ENCODE results near the gene BTBD18.
A peak's percentile ranks its signal among the peaks of the same experiment; 100 is the strongest.

Gene BTBD18

DNA sequence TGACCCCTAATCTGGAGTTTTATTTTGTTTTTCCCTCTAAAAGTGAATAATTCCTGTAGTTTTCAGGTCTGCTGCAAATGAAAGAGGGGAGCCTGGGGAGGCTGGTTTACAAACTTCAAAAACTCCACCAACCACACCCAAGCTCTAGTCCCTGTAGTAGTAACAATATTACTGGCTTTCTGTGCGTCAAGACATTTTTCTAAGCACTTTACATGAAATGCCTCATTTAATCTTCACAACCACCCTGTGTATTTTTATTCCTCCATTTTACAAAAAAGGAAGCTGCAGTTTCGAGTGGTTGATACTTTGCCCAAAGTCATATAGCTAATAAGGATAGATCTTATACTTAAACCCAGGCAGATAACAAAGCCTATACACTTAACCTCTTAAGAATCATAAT lies 33.5 kb upstream of the BTBD18 start:
- no peak overlapping the region for H3K4ac ChIP-seq (ENCODE audit: low read depth in 1 of 2, low read length in 2 of 2)
- H3K4me2 ChIP-seq (ENCODE audit: low read length, poor library complexity, severe bottlenecking) = no peak overlapping the region
- whole genome bisulfite sequencing = 91% methylated on average over 1 of the region's 2 CpGs
- no peak overlapping the region for H4K8ac ChIP-seq (ENCODE audit: low read length)
- H3K4me3 ChIP-seq (ENCODE audit: insufficient read depth in 1 of 2, low read depth in 1 of 2, low read length in 2 of 2) = no peak overlapping the region
- peaks cover 7% of the 10 kb centered on the region for H3K4me1 ChIP-seq (ENCODE audit: control insufficient read depth, insufficient read depth, low read depth, low read length)
- no peak overlapping the region for H3K23ac ChIP-seq (ENCODE audit: low read length in 2 of 2)
- H3K9me3 ChIP-seq (ENCODE audit: control insufficient read depth, low read length) = no peaks in the 10 kb centered on the region
- H2BK15ac ChIP-seq (ENCODE audit: low read depth, poor library complexity, severe bottlenecking) = no peak overlapping the region
- H3K9ac ChIP-seq (ENCODE audit: low read length) = no peak overlapping the region
- H3K27ac ChIP-seq (ENCODE audit: low read length, poor library complexity, severe bottlenecking) = no peak overlapping the region
- H2AFZ ChIP-seq (ENCODE audit: low read depth, low read length) = no peak overlapping the region
- no peak overlapping the region for H2BK5ac ChIP-seq (ENCODE audit: low read depth, low read length, poor library complexity, severe bottlenecking)
- no peak overlapping the region for H3K14ac ChIP-seq (ENCODE audit: low read length in 2 of 2)
- H3K18ac ChIP-seq (ENCODE audit: low read depth in 1 of 2, low read length in 2 of 2) = no peak overlapping the region
- peaks cover 3% of the 10 kb centered on the region in 2 experiments for H3K36me3 ChIP-seq (ENCODE audit: control insufficient read depth in 1 of 2, insufficient read depth in 2 of 2, low read depth in 1 of 2, low read length in 2 of 2)
- H2BK12ac ChIP-seq (ENCODE audit: low read length in 2 of 2) = no peak overlapping the region
- peaks cover 2% of the 10 kb centered on the region for H3K79me1 ChIP-seq (replicated peaks; ENCODE audit: low read length, poor library complexity, severe bottlenecking)
- no peak for DNase-seq
- no peak overlapping the region for H4K91ac ChIP-seq (ENCODE audit: low read length)
- H3K27me3 ChIP-seq (ENCODE audit: control insufficient read depth in 1 of 2, insufficient read depth in 1 of 2, low read length in 2 of 2) = no peaks in the 10 kb centered on the region
- no peak overlapping the region for H2BK120ac ChIP-seq (ENCODE audit: low read depth, low read length)
- no peak overlapping the region for H2AK5ac ChIP-seq (ENCODE audit: low read length, severe bottlenecking)

DNA sequence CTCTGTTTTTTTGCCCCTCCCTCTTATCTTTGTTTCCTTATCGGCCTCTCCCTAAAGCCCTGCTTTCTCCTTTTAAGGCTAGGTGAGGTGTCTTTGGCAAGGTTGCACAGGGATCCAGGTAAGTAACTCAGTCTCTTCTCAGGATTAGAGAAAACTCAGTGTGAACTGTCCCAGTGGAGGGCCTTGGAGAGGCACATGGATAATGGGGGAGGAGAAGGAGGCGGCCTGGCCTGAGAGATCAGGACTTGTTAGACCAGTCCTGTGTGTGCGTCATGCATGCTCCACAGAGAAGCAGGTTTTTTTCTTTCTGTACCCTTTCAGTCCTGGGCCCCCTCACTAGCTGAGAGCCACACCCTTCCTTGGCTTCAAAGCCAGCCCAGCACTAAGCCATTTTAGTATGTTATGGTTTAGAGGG lies 29.9 kb upstream of the BTBD18 start:
- H2AK5ac ChIP-seq (ENCODE audit: low read length, severe bottlenecking) = peak overlapping the region; percentile 3
- no peak overlapping the region for H3K23ac ChIP-seq (ENCODE audit: low read length in 2 of 2)
- 50% methylated on average over 1 of the region's 3 CpGs for WGBS
- no peak overlapping the region for H2BK15ac ChIP-seq (ENCODE audit: low read depth, poor library complexity, severe bottlenecking)
- H3K18ac ChIP-seq (ENCODE audit: low read depth in 1 of 2, low read length in 2 of 2) = peak overlapping the region in 1 of 2 experiments; percentile 75
- no peak overlapping the region for H3K4me2 ChIP-seq (ENCODE audit: low read length, poor library complexity, severe bottlenecking)
- peak; percentile 66 for DNase-seq
- H2AFZ ChIP-seq (ENCODE audit: low read depth, low read length) = no peak overlapping the region
- no peaks in the 10 kb centered on the region for H3K9me3 ChIP-seq (ENCODE audit: control insufficient read depth, low read length)
- H3K36me3 ChIP-seq (ENCODE audit: control insufficient read depth in 1 of 2, insufficient read depth in 2 of 2, low read depth in 1 of 2, low read length in 2 of 2) = peaks cover 3% of the 10 kb centered on the region in 2 experiments
- no peak overlapping the region for H2BK120ac ChIP-seq (ENCODE audit: low read depth, low read length)
- no peak overlapping the region for H3K27ac ChIP-seq (ENCODE audit: low read length, poor library complexity, severe bottlenecking)
- no peak overlapping the region for H3K4ac ChIP-seq (ENCODE audit: low read depth in 1 of 2, low read length in 2 of 2)
- no peak overlapping the region for H3K9ac ChIP-seq (ENCODE audit: low read length)
- no peak overlapping the region for H4K8ac ChIP-seq (ENCODE audit: low read length)
- H3K14ac ChIP-seq (ENCODE audit: low read length in 2 of 2) = no peak overlapping the region
- H3K4me1 ChIP-seq (ENCODE audit: control insufficient read depth, insufficient read depth, low read depth, low read length) = peaks cover 11% of the 10 kb centered on the region
- H2BK5ac ChIP-seq (ENCODE audit: low read depth, low read length, poor library complexity, severe bottlenecking) = no peak overlapping the region
- H3K4me3 ChIP-seq (ENCODE audit: insufficient read depth in 1 of 2, low read depth in 1 of 2, low read length in 2 of 2) = no peak overlapping the region
- peak overlapping the region in 1 of 2 experiments; percentile 19 for H2BK12ac ChIP-seq (ENCODE audit: low read length in 2 of 2)
- H3K79me1 ChIP-seq (replicated peaks; ENCODE audit: low read length, poor library complexity, severe bottlenecking) = peaks cover 2% of the 10 kb centered on the region
- H4K91ac ChIP-seq (ENCODE audit: low read length) = no peak overlapping the region
- H3K27me3 ChIP-seq (ENCODE audit: control insufficient read depth in 1 of 2, insufficient read depth in 1 of 2, low read length in 2 of 2) = no peaks in the 10 kb centered on the region

DNA sequence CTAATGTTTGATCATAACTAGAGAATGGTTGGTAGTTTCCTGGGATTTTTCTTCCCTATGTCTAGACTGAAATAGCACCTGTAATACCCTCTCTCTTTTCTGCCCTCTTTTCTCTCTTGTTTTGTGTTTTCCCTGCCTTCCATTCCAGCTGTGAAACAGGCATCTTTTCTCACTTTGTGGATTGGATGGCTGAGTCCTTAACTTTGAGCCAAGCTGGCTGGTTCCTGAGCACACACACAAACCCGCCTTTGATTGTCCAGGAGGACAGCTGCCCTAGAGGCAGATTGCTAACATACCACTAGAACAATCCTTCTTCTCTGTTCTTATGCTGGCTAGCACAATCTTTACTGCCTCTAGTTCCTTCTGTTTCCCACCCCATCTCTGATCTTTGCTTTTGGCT lies 27.7 kb upstream of the BTBD18 start:
- Histone ChIP-seq H3K4me2 (ENCODE audit: low read length, poor library complexity, severe bottlenecking) (no peak overlapping the region), H2AFZ (ENCODE audit: low read depth, low read length) (no peak overlapping the region), H2BK15ac (ENCODE audit: low read depth, poor library complexity, severe bottlenecking) (no peak overlapping the region), H3K79me1 (replicated peaks; ENCODE audit: low read length, poor library complexity, severe bottlenecking) (peaks cover 2% of the 10 kb centered on the region), H3K4ac (ENCODE audit: low read depth in 1 of 2, low read length in 2 of 2) (peak overlapping the region in 1 of 2 experiments; percentile 17), H4K8ac (ENCODE audit: low read length) (no peak overlapping the region), H3K23ac (ENCODE audit: low read length in 2 of 2) (no peak overlapping the region), H3K9ac (ENCODE audit: low read length) (peak overlapping the region; percentile 81), H2AK5ac (ENCODE audit: low read length, severe bottlenecking) (peak overlapping the region; percentile 36), H3K18ac (ENCODE audit: low read depth in 1 of 2, low read length in 2 of 2) (no peak overlapping the region), H3K36me3 (ENCODE audit: control insufficient read depth in 1 of 2, insufficient read depth in 2 of 2, low read depth in 1 of 2, low read length in 2 of 2) (peaks cover 3% of the 10 kb centered on the region in 2 experiments), H3K14ac (ENCODE audit: low read length in 2 of 2) (no peak overlapping the region), H3K27me3 (ENCODE audit: control insufficient read depth in 1 of 2, insufficient read depth in 1 of 2, low read length in 2 of 2) (no peaks in the 10 kb centered on the region), H2BK120ac (ENCODE audit: low read depth, low read length) (no peak overlapping the region), H2BK5ac (ENCODE audit: low read depth, low read length, poor library complexity, severe bottlenecking) (no peak overlapping the region), H3K4me1 (ENCODE audit: control insufficient read depth, insufficient read depth, low read depth, low read length) (peaks cover 11% of the 10 kb centered on the region), H3K4me3 (ENCODE audit: insufficient read depth in 1 of 2, low read depth in 1 of 2, low read length in 2 of 2) (no peak overlapping the region), H3K9me3 (ENCODE audit: control insufficient read depth, low read length) (no peaks in the 10 kb centered on the region), H2BK12ac (ENCODE audit: low read length in 2 of 2) (no peak overlapping the region), H3K27ac (ENCODE audit: low read length, poor library complexity, severe bottlenecking) (peak overlapping the region; percentile 94), H4K91ac (ENCODE audit: low read length) (no peak overlapping the region)
- DNase-seq = peak; percentile 63
- WGBS = 42% methylated on average over 1 of the region's 1 CpG

DNA sequence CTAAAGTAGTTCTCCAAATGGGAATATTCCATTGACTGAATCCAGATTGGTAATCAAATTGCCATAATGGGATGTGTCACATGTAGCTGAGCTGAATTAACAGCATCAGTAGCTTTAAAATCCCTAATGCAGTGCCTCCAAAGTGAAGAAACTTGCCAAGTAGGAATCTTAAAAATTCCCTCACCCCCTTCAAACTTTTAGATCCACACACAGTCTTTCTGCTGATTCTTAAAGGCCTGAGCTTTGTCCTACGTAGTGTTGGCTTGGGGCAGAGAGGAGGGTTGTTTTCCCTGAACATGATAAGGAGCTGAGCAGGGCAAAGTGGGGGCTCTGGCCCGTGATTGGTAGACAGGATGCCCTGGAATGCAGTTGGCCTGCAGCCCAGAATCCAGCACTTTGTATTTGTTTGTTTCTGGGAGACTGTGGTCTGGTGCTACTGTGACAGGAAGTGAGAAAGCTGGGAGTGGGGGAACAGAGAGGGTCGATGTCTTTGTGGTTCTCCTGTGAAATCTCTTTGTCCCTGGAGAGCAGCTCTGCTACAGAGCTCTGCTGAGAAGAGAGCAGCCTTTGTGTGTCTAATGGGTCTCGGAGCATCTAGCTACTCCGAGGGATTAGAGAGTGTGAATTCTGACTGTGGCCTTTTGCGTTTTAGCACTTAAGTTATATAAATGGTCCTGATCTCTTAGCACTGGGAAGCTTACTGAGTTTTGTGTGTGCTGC lies 26.9 kb upstream of the BTBD18 start:
- Histone ChIP-seq H3K27ac (ENCODE audit: low read length, poor library complexity, severe bottlenecking) (peak overlapping the region; percentile 97), H2BK5ac (ENCODE audit: low read depth, low read length, poor library complexity, severe bottlenecking) (peak overlapping the region; percentile 81), H2BK120ac (ENCODE audit: low read depth, low read length) (peak overlapping the region; percentile 40), H3K23ac (ENCODE audit: low read length in 2 of 2) (no peak overlapping the region), H2AFZ (ENCODE audit: low read depth, low read length) (no peak overlapping the region), H3K4ac (ENCODE audit: low read depth in 1 of 2, low read length in 2 of 2) (peak overlapping the region; percentile 69 to 70), H3K14ac (ENCODE audit: low read length in 2 of 2) (no peak overlapping the region), H3K9ac (ENCODE audit: low read length) (peak overlapping the region; percentile 81), H4K8ac (ENCODE audit: low read length) (no peak overlapping the region), H3K9me3 (ENCODE audit: control insufficient read depth, low read length) (no peaks in the 10 kb centered on the region), H2BK15ac (ENCODE audit: low read depth, poor library complexity, severe bottlenecking) (no peak overlapping the region), H2AK5ac (ENCODE audit: low read length, severe bottlenecking) (peak overlapping the region; percentile 95), H2BK12ac (ENCODE audit: low read length in 2 of 2) (peak overlapping the region in 1 of 2 experiments; percentile 92), H3K79me1 (replicated peaks; ENCODE audit: low read length, poor library complexity, severe bottlenecking) (peaks cover 2% of the 10 kb centered on the region), H3K4me2 (ENCODE audit: low read length, poor library complexity, severe bottlenecking) (peak overlapping the region; percentile 67), H3K4me3 (ENCODE audit: insufficient read depth in 1 of 2, low read depth in 1 of 2, low read length in 2 of 2) (peak overlapping the region in 1 of 2 experiments; percentile 17), H4K91ac (ENCODE audit: low read length) (no peak overlapping the region), H3K18ac (ENCODE audit: low read depth in 1 of 2, low read length in 2 of 2) (peak overlapping the region in 1 of 2 experiments; percentile 97), H3K36me3 (ENCODE audit: control insufficient read depth in 1 of 2, insufficient read depth in 2 of 2, low read depth in 1 of 2, low read length in 2 of 2) (peaks cover 3% of the 10 kb centered on the region in 2 experiments), H3K4me1 (ENCODE audit: control insufficient read depth, insufficient read depth, low read depth, low read length) (peaks cover 11% of the 10 kb centered on the region), H3K27me3 (ENCODE audit: control insufficient read depth in 1 of 2, insufficient read depth in 1 of 2, low read length in 2 of 2) (no peaks in the 10 kb centered on the region)
- DNase-seq = peak; percentile 98
- WGBS = 1% methylated on average over 6 of the region's 6 CpGs
